ENCODE results near the gene XCL1. TPM values are rescaled to one million over a fixed set of nuclear protein-coding genes. Genes with fewer than 3 reads are reported as not detected.

Gene XCL1
- total and polyA plus RNA-seq, 2 of the 13 experiments (the other 11 are each of a cell fraction or from before 2014, with no cell fraction given) = 2.5 to 7.6 TPM

DNA sequence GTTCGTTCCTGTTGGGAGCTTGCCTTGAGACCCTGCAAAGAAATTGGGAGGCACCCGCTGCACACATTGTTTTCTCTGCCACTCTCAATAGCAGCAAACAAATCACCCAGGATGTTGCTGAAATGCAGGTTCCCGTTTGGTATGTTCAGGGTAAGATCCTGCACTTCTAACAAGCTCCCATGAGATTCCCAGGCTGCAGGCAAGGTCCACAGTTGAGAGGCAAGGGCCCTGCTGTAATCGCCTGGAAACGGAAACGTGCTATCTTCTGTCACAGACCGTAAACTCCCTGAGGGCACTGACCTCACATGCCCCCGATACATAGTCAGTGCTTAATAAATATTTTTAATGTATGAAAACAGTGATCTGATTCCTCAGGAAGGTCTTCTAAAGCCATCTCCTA lies 37.8 kb downstream of the XCL1 start:
- TF ChIP-seq AKAP8 (CRISPR knock-in tag; IDR thresholded peaks at IDR 0.05) (no peak), ZNF382 (CRISPR knock-in tag; IDR thresholded peaks at IDR 0.05; ENCODE audit: borderline replicate concordance) (no peak)
- no peak overlapping the region for H2AFZ ChIP-seq (ENCODE audit: low read length)
- no peaks in the 10 kb centered on the region for H3K79me2 ChIP-seq (ENCODE audit: insufficient read depth, low read length)
- 60% methylated on average over 6 of the region's 8 CpGs for WGBS (ENCODE audit: low lambda C conversion rate)
- no peak for DNase-seq (ENCODE audit: low spot score)
- H3K9me3 ChIP-seq (ENCODE audit: low read length) = no peaks in the 10 kb centered on the region
- H3K9ac ChIP-seq (ENCODE audit: insufficient read depth, low read depth, low read length) = no peak overlapping the region
- intact Hi-C loops (cut with micrococcal nuclease; ENCODE audit: unreplicated experiment) (no loop called here), in situ Hi-C loops (cut with HindIII; ENCODE audit: extremely low pct_ligation_motif_present, low pct_unique_long_range_greater_than_20kb) (loop anchor here (5.0 kb wide), 1 partner anchor 733 kb away; no protein-coding TSS in a partner anchor)
- ATAC-seq = peak; percentile 62; the same call in 2 of the 3 replicates
- no peak overlapping the region for H3K27ac ChIP-seq (ENCODE audit: extremely low read length, insufficient read depth, low read length)
- no peaks in the 10 kb centered on the region for H4K20me1 ChIP-seq (ENCODE audit: insufficient read depth, low read length)
- H3K4me3 ChIP-seq (replicated peaks in 1 of 3; ENCODE audit: insufficient read depth in 1 of 3, low read depth in 2 of 3, low read length in 3 of 3) = no peak overlapping the region
- no peak overlapping the region for H3K4me2 ChIP-seq (ENCODE audit: low read depth, low read length)
- CTCF ChIA-PET (ENCODE audit: low intra/inter-chr PET ratio, low total read pairs) = no interaction called here
- POLR2A ChIA-PET = no interaction called here
- no peaks in the 10 kb centered on the region for H3K4me1 ChIP-seq (ENCODE audit: insufficient read depth, low read length)
- H3K36me3 ChIP-seq (replicated peaks in 1 of 2; ENCODE audit: control insufficient read depth in 1 of 2, insufficient read depth in 2 of 2, low read length in 2 of 2) = no peaks in the 10 kb centered on the region
- FAIRE-seq = no peak
- no TSS peak for BruUV-seq (replicated peaks)
- H3K27me3 ChIP-seq (ENCODE audit: control insufficient read depth in 1 of 2, insufficient read depth in 2 of 2, low read length in 2 of 2) = peaks cover 0 to 9% of the 10 kb centered on the region in 2 experiments; a peak in 3 of 5 replicates

DNA sequence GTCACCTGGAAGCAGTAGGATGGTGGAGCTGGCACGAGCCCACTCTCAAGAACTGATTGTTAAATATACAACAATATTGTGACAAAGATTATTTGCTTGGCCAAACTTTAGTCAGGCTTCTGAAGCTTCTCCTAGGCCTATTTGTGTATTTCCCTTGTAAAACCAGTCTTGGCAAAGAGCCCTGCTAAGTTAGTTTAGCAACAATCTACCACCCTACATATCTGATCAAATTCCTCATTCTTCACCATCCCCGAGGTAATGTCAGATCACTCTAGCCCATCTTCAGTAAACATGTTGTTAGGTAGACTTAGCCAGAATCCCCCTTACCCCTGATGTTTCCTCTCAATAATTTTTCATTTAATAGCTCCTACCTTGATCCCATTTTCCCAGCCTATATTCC lies 39.6 kb downstream of the XCL1 start:
- ChIA-PET POLR2A (no interaction called here), CTCF (ENCODE audit: low intra/inter-chr PET ratio, low total read pairs) (no interaction called here)
- Histone ChIP-seq H3K9ac (ENCODE audit: insufficient read depth, low read depth, low read length) (no peak overlapping the region), H3K9me3 (ENCODE audit: low read length) (no peaks in the 10 kb centered on the region), H3K79me2 (ENCODE audit: insufficient read depth, low read length) (no peaks in the 10 kb centered on the region), H2AFZ (ENCODE audit: low read length) (no peak overlapping the region), H3K36me3 (replicated peaks in 1 of 2; ENCODE audit: control insufficient read depth in 1 of 2, insufficient read depth in 2 of 2, low read length in 2 of 2) (no peaks in the 10 kb centered on the region), H3K4me3 (replicated peaks in 1 of 3; ENCODE audit: insufficient read depth in 1 of 3, low read depth in 2 of 3, low read length in 3 of 3) (no peak overlapping the region), H4K20me1 (ENCODE audit: insufficient read depth, low read length) (no peaks in the 10 kb centered on the region), H3K4me1 (ENCODE audit: insufficient read depth, low read length) (no peaks in the 10 kb centered on the region), H3K27me3 (ENCODE audit: control insufficient read depth in 1 of 2, insufficient read depth in 2 of 2, low read length in 2 of 2) (peaks cover 0 to 9% of the 10 kb centered on the region in 2 experiments; a peak in 3 of 5 replicates), H3K27ac (ENCODE audit: extremely low read length, insufficient read depth, low read length) (no peak overlapping the region), H3K4me2 (ENCODE audit: low read depth, low read length) (no peak overlapping the region)
- DNase-seq (ENCODE audit: low spot score) (no peak), FAIRE-seq (no peak), ATAC-seq (no peak)
- in situ Hi-C loops (cut with HindIII; ENCODE audit: extremely low pct_ligation_motif_present, low pct_unique_long_range_greater_than_20kb) = no loop called here
- BruUV-seq (replicated peaks) = no TSS peak
- intact Hi-C loops (cut with micrococcal nuclease; ENCODE audit: unreplicated experiment) = no loop called here
- WGBS (ENCODE audit: low lambda C conversion rate) = 0% methylated on average over 2 of the region's 2 CpGs
- TF ChIP-seq HHEX (CRISPR knock-in tag; IDR thresholded peaks at IDR 0.05) = no peak
- TF ChIP-seq JUND (CRISPR knock-in tag; IDR thresholded peaks at IDR 0.05) = no peak
- no peak for TF ChIP-seq TMF1 (CRISPR knock-in tag; IDR thresholded peaks at IDR 0.05; ENCODE audit: low read depth)
- no peak for TF ChIP-seq FLYWCH1 (CRISPR knock-in tag; IDR thresholded peaks at IDR 0.05)
- TF ChIP-seq, protein P1, sequence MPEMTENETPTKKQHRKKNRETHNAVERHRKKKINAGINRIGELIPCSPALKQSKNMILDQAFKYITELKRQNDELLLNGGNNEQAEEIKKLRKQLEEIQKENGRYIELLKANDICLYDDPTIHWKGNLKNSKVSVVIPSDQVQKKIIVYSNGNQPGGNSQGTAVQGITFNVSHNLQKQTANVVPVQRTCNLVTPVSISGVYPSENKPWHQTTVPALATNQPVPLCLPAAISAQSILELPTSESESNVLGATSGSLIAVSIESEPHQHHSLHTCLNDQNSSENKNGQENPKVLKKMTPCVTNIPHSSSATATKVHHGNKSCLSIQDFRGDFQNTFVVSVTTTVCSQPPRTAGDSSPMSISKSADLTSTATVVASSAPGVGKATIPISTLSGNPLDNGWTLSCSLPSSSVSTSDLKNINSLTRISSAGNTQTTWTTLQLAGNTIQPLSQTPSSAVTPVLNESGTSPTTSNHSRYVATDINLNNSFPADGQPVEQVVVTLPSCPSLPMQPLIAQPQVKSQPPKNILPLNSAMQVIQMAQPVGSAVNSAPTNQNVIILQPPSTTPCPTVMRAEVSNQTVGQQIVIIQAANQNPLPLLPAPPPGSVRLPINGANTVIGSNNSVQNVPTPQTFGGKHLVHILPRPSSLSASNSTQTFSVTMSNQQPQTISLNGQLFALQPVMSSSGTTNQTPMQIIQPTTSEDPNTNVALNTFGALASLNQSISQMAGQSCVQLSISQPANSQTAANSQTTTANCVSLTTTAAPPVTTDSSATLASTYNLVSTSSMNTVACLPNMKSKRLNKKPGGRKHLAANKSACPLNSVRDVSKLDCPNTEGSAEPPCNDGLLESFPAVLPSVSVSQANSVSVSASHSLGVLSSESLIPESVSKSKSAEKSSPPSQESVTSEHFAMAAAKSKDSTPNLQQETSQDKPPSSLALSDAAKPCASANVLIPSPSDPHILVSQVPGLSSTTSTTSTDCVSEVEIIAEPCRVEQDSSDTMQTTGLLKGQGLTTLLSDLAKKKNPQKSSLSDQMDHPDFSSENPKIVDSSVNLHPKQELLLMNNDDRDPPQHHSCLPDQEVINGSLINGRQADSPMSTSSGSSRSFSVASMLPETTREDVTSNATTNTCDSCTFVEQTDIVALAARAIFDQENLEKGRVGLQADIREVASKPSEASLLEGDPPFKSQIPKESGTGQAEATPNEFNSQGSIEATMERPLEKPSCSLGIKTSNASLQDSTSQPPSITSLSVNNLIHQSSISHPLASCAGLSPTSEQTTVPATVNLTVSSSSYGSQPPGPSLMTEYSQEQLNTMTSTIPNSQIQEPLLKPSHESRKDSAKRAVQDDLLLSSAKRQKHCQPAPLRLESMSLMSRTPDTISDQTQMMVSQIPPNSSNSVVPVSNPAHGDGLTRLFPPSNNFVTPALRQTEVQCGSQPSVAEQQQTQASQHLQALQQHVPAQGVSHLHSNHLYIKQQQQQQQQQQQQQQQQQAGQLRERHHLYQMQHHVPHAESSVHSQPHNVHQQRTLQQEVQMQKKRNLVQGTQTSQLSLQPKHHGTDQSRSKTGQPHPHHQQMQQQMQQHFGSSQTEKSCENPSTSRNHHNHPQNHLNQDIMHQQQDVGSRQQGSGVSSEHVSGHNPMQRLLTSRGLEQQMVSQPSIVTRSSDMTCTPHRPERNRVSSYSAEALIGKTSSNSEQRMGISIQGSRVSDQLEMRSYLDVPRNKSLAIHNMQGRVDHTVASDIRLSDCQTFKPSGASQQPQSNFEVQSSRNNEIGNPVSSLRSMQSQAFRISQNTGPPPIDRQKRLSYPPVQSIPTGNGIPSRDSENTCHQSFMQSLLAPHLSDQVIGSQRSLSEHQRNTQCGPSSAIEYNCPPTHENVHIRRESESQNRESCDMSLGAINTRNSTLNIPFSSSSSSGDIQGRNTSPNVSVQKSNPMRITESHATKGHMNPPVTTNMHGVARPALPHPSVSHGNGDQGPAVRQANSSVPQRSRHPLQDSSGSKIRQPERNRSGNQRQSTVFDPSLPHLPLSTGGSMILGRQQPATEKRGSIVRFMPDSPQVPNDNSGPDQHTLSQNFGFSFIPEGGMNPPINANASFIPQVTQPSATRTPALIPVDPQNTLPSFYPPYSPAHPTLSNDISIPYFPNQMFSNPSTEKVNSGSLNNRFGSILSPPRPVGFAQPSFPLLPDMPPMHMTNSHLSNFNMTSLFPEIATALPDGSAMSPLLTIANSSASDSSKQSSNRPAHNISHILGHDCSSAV (CRISPR knock-in tag; IDR thresholded peaks at IDR 0.05; ENCODE audit: borderline replicate concordance) = no peak
- no peak for TF ChIP-seq PHF5A (CRISPR knock-in tag; IDR thresholded peaks at IDR 0.05; ENCODE audit: low read depth, unreplicated experiment)
- TF ChIP-seq IKZF1 (IDR thresholded peaks at IDR 0.05) = no peak
- no peak for TF ChIP-seq ZIK1 (CRISPR knock-in tag; IDR thresholded peaks at IDR 0.05; ENCODE audit: borderline replicate concordance, low read depth)
